Central memory CD8-positive, alpha-beta T cell (primary cell): ENCODE data around the gene STRAP.
"Not testable (repeated sequence)": the region's sequence is repeated elsewhere in the genome, so short reads cannot be mapped to it uniquely, and the experiment has no call there.

Source experiments
- ATAC-seq: fragments of 150-1000 bp; cut with Tn5 transposase; replicated peaks from 2 replicates; pipeline ENCODE4 v1.10.0; 2022; ENCODE audit warnings: mild to moderate bottlenecking, moderate FRiP score, moderate number of reproducible peaks; ENCODE audit not compliant: poor library complexity, severe bottlenecking; ENCODE audit errors: extremely low read depth
- DNase-seq, 2 donors: peaks; one replicate each; pipeline ENCODE4 v3.0.0; 2021; ENCODE audit warnings: low spot score in 2 of 2
- H3K27ac Mint-ChIP-seq: one replicate; pipeline ENCODE4 v1.8.0; 2022; ENCODE audit warnings: low read depth, mild to moderate bottlenecking, moderate library complexity, mixed read lengths
- H3K27me3 Mint-ChIP-seq: one replicate; pipeline ENCODE4 v1.8.0; 2022; ENCODE audit warnings: mixed read lengths
- H3K36me3 Mint-ChIP-seq: one replicate; pipeline ENCODE4 v1.8.0; 2022; ENCODE audit warnings: mild to moderate bottlenecking, moderate library complexity, mixed read lengths; ENCODE audit not compliant: insufficient read depth
- H3K4me1 Mint-ChIP-seq: one replicate; pipeline ENCODE4 v1.8.0; 2022; ENCODE audit warnings: mixed read lengths
- H3K4me3 Mint-ChIP-seq: one replicate; pipeline ENCODE4 v1.8.0; 2022; ENCODE audit warnings: mild to moderate bottlenecking, moderate library complexity, mixed read lengths
- H3K9me3 Mint-ChIP-seq: one replicate; pipeline ENCODE4 v1.8.0; 2022; ENCODE audit warnings: mixed read lengths

Gene STRAP

DNA sequence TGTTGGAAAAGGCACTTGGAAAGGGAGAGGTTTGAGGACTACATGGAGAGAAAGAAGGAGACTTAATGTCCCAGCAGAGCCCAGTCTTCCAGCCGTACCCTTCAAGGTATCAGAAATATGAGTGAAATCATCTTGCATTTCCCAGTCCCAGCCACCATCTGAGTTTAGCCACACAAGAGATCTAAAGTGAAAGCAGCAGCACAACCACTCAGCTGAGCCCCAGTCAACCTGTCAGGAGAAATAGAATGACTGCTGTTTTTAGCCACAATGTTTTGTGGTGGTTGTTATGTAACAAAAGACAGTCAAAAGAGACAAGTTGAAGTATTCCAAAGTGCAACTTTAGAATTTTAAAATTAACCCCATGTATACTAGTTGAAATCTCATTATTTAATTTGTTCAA lies 56.9 kb downstream of the STRAP start:
- Mint-ChIP-seq H3K27ac (no peak overlapping the region), H3K27me3 (no peaks in the 10 kb centered on the region), H3K4me1 (peaks cover 12% of the 10 kb centered on the region), H3K9me3 (peaks cover 6% of the 10 kb centered on the region), H3K4me3 (no peak overlapping the region), H3K36me3 (no peaks in the 10 kb centered on the region)
- DNase-seq (no peak), ATAC-seq (no peak)

DNA sequence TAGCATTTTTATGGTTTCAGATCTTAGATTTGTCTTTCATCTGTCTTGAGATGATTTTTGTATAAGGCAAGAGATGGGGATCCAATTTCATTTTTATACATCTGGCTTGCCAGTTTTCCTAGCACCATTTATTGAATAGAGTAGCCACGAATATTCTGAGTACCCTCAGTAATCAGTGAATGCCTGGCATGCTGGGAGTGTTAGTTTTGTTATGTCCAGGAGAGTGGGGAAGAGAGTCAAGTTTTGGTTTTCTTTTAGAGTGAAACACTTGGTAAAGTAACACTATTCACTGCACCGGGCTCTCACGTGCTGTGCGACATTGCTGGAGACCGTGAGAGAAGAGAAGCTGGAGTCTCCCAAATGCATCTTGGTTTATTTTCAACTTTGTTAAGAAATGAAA lies 60.3 kb downstream of the STRAP start:
- no peaks in the 10 kb centered on the region for H3K36me3 Mint-ChIP-seq
- peaks cover 6% of the 10 kb centered on the region for H3K9me3 Mint-ChIP-seq
- ATAC-seq = no peak
- no peaks in the 10 kb centered on the region for H3K27me3 Mint-ChIP-seq
- H3K27ac Mint-ChIP-seq = no peak overlapping the region
- H3K4me1 Mint-ChIP-seq = peaks cover 16% of the 10 kb centered on the region
- H3K4me3 Mint-ChIP-seq = no peak overlapping the region
- no peak for DNase-seq

DNA sequence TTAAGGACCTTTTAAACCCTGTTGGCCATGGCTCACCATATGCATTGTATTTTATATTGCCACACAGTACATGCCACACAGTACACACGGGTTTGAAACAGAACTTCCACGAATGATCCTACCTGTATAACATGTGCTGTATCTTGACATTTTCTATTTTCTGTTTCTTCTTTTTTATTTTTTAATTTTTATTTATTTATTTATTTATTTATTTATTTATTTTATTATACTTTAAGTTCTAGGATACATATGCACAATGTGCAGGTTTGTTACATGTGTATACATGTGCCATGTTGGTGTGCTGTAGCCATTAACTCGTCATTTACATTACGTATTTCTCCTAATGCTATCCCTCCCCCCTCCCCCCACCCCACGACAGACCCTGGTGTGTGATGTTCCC lies 61.3 kb downstream of the STRAP start:
- not testable (repeated sequence) for H3K9me3 Mint-ChIP-seq, DNase-seq, H3K27ac Mint-ChIP-seq, H3K27me3 Mint-ChIP-seq, ATAC-seq, H3K4me3 Mint-ChIP-seq, H3K36me3 Mint-ChIP-seq
- peaks cover 21% of the 10 kb centered on the region for H3K4me1 Mint-ChIP-seq

DNA sequence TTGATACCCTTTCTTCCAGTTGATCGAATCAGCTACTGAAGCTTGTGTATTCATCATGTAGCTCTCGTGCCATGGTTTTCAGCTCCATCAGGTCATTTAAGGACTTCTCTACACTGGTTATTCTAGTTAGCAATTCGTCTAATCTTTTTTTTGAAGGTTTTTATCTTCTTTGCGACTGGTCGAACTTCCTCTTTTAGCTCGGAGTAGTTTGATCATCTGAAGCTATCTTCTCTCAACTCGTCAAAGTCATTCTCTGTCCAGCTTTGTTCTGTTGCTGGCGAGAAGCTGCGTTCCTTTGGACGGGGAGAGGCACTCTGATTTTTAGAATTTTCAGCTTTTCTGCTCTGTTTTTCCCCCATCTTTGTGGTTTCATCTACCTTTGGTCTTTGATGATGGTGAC lies 66.3 kb downstream of the STRAP start:
- peaks cover 16% of the 10 kb centered on the region for H3K4me1 Mint-ChIP-seq
- not testable (repeated sequence) for H3K27ac Mint-ChIP-seq, H3K27me3 Mint-ChIP-seq, H3K36me3 Mint-ChIP-seq, H3K9me3 Mint-ChIP-seq, H3K4me3 Mint-ChIP-seq, ATAC-seq, DNase-seq
